SK-N-MC (cell line): Measurements from ENCODE around the gene ADAMTSL1.

ENCODE experiments used
- DNase-seq: peaks from one replicate; pipeline ENCODE4 v3.0.0-alpha.2; 2011; ENCODE audit warnings: low read depth, low spot score
- H3K27ac ChIP-seq: fragments of 200-600 bp; sonication (generic); 2 replicates; pipeline ENCODE4 v1.5.1; 2016; ENCODE audit warnings: mixed run types
- H3K36me3 ChIP-seq: fragments of 200-600 bp; sonication (generic); 2 replicates; pipeline ENCODE4 v1.6.1; 2017; ENCODE audit warnings: antibody characterized with exemption, low read length, mixed read lengths; ENCODE audit not compliant: insufficient read depth
- H3K4me3 ChIP-seq: fragments of 200-600 bp; sonication (generic); 2 replicates; pipeline ENCODE4 v1.5.1; 2016
- H3K9ac ChIP-seq: fragments of 200-600 bp; sonication (generic); 2 replicates; pipeline ENCODE4 v1.8.0; 2017; ENCODE audit warnings: mixed run types, mixed read lengths; ENCODE audit not compliant: insufficient read length
- H3K9me3 ChIP-seq: fragments of 200-600 bp; sonication (generic); 2 replicates; pipeline ENCODE4 v1.6.1; 2017; ENCODE audit warnings: low read depth, mild to moderate bottlenecking, antibody characterized with exemption, low read length, moderate library complexity, mixed read lengths
- EZH2 ChIP-seq: fragments of 200-600 bp; sonication (generic); IDR thresholded peaks from one replicate; pipeline ENCODE4 v1.6.1; 2017; ENCODE audit warnings: antibody characterized with exemption
- FOXP2 ChIP-seq: optimal IDR thresholded peaks from 2 replicates; pipeline ENCODE3; 2011; ENCODE audit warnings: mild to moderate bottlenecking, moderate library complexity; ENCODE audit not compliant: insufficient read depth; ENCODE audit errors: extremely low read length, control extremely low read depth
- POLR2AphosphoS5 ChIP-seq: IDR thresholded peaks from 2 replicates; pipeline ENCODE4 v1.6.1; 2012; ENCODE audit warnings: mild to moderate bottlenecking, low read depth, low read length, borderline replicate concordance

Gene ADAMTSL1

DNA sequence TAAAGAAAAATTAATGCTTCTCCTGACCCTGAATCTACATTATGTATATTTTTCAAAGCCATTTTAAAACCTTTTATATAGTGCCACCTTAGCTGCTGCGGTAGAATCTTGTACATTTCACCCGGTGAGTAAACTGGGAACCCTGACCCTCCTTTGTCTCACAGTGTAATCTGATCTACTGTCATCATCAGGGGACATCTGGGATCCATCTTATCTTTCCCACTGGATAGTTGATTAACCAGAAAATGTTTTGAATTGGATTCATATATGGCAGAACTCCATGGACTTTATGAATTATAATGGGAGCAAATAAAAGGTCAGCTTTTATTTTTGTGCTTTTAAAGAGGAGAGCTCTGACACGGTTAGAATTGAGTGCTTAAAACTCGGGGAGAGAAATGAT is 95.0 kb downstream of the ADAMTSL1 start:
- no peak for DNase-seq
- H3K4me3 ChIP-seq: no peak overlapping the region
- H3K9ac ChIP-seq: no peak overlapping the region

DNA sequence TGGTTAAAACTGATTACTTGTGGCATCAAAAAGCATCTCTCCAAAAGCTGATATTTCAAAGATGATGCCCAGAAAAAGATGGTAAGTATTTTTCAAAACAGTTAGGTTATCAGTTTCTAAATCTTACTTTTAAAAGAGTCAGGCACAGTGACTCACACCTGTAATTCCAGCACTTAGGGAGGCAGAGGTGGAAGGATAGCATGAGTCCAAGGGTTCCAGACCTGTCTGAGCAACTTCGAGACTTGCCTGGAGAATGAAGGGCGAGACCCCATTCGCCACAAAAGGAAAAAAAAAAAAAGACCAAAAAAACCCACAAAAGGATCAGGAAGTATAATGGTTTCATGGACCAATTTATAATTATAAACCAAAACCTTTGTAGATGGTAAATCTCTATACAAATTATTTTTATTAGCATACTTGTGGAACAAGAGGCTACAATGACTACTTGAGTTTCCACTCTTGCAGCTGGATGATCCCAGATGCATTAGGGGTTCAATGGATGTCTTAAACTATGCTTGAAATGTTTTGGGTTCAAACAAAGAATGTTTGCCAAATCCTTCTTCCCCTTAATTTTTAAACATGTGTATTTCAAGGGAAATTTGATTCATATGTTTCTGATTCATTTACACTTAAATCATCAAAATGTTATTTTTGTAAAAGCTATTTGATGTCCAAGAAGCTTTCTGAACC is 96.1 kb downstream of the ADAMTSL1 start:
- Histone ChIP-seq H3K9me3 (no peaks in the 10 kb centered on the region), H3K27ac (no peak overlapping the region), H3K4me3 (no peak overlapping the region), H3K9ac (no peak overlapping the region), H3K36me3 (no peaks in the 10 kb centered on the region)
- DNase-seq: no peak
- no peak for TF ChIP-seq EZH2
- TF ChIP-seq POLR2AphosphoS5: no peak
- no peak for TF ChIP-seq FOXP2

More for the DNA sequence above, 95.0 kb downstream of the ADAMTSL1 start:
- Histone ChIP-seq H3K27ac (no peak overlapping the region), H3K36me3 (no peaks in the 10 kb centered on the region), H3K9me3 (no peaks in the 10 kb centered on the region)
- TF ChIP-seq EZH2: no peak
- no peak for TF ChIP-seq FOXP2
- no peak for TF ChIP-seq POLR2AphosphoS5

DNA sequence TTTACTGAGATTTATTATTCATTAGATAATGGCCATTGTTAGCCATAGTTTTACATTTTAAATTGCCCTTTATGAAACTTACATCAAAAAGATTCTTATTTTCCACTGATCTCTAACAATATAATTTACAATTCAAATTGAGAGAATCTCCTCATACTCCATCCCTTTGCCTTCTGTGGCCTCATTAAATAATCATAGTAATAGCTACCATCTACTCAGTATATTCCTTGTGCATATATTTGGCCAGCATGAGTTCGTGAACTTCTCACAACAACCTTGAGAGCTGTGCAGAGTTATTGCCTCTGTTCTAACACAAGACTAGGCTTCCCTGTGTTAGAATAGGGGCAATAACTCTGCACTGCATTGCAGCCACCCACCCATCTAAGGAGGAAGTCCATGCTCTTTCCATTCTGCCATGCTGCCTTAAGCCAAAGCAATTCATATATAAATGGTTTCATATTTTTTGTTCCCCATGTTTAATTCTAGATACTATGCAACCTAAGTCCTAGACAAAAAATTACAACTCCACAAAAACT is 99.1 kb downstream of the ADAMTSL1 start:
- Histone ChIP-seq H3K9ac (no peak overlapping the region), H3K9me3 (no peaks in the 10 kb centered on the region), H3K27ac (no peak overlapping the region), H3K4me3 (no peak overlapping the region), H3K36me3 (no peaks in the 10 kb centered on the region)
- DNase-seq: no peak
- TF ChIP-seq POLR2AphosphoS5: no peak
- no peak for TF ChIP-seq FOXP2
- TF ChIP-seq EZH2: no peak

DNA sequence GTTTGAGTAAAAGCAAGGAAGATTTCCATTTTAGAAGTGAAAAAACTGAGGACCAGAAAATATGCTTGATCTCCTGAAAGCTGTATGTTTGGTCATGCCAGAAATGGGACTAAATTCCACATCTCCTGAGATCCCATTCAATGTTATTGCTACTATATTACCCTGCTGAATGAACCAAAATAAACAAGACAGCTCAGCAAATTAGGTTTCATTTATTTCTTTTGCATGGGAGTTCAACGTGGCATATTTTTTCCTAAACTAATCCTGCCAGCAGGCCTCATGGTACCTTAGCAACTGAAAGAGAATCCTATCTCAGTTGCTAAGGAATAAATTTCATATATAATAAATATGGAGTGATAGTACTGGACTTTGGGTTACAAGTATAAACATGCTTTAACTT is 101.7 kb downstream of the ADAMTSL1 start:
- DNase-seq: no peak
- Histone ChIP-seq H3K9me3 (no peaks in the 10 kb centered on the region), H3K27ac (no peak overlapping the region), H3K4me3 (no peak overlapping the region), H3K9ac (no peak overlapping the region), H3K36me3 (no peaks in the 10 kb centered on the region)
- TF ChIP-seq POLR2AphosphoS5 (no peak), FOXP2 (no peak), EZH2 (no peak)

DNA sequence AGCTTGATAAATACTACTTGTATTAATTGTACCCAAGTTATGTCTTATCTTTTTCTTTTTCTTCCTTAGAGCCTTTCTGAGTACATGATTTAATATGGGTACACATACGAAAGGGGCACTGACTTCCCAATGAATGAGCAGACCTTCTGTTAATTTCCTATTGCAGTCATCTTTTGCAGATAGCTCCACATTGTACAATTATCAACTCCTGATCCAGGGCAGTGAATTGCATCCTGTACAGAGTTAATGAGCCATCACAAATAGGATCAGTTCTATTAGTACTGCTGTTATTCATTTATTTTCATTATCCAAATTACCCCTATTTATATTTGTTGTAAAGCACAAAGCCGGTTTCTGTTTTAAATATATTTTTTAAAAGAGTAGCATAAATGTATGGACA is 105.6 kb downstream of the ADAMTSL1 start:
- Histone ChIP-seq H3K9ac (no peak overlapping the region), H3K36me3 (no peaks in the 10 kb centered on the region), H3K4me3 (no peak overlapping the region), H3K27ac (no peak overlapping the region), H3K9me3 (no peaks in the 10 kb centered on the region)
- TF ChIP-seq FOXP2 (no peak), POLR2AphosphoS5 (no peak), EZH2 (no peak)
- DNase-seq: no peak

DNA sequence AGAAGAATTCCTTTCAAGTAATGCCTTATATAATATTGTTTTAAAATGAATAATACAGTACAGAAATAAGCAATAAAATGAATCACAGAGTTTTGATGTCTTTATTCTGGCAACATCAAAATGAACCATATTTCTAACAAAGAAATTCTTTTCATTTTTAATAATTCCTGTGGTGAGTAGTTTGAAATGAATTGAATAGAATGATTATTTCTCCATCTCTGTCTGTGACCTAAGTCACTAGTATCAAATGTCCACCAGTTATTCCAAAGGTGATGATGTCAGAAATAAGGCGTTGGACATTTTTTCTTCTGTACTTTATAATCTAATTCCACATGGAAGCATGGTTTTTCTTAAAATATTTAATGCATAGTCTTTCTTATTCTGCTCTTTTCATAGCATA is 106.2 kb downstream of the ADAMTSL1 start:
- H3K4me3 ChIP-seq: no peak overlapping the region
- H3K9ac ChIP-seq: no peak overlapping the region
- H3K9me3 ChIP-seq: no peaks in the 10 kb centered on the region
- no peak for TF ChIP-seq EZH2
- no peak for TF ChIP-seq POLR2AphosphoS5
- no peak for TF ChIP-seq FOXP2
- no peaks in the 10 kb centered on the region for H3K36me3 ChIP-seq
- no peak overlapping the region for H3K27ac ChIP-seq
- no peak for DNase-seq

DNA sequence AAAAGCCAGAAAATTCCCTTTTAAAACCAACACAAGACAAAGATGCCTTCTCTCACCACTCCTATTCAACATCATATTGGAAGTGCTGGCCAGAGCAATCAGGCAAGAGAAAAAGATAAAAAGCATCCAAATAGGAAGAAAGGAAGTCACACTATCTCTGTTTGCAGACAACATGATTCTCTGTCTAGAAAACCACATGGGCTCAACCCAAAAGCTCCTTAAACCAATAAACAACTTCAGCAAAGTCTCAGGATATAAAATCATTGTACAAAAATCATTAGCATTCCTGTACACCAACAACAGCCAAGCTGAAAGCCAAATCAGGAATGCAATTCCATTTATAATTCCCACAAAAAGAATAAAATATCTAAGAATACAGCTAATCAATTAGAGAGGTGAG is 112.0 kb downstream of the ADAMTSL1 start:
- Histone ChIP-seq H3K4me3 (no peak overlapping the region), H3K9ac (no peak overlapping the region), H3K36me3 (no peaks in the 10 kb centered on the region), H3K27ac (no peak overlapping the region), H3K9me3 (no peaks in the 10 kb centered on the region)
- no peak for DNase-seq
- TF ChIP-seq EZH2: no peak
- TF ChIP-seq FOXP2: no peak
- TF ChIP-seq POLR2AphosphoS5: no peak

DNA sequence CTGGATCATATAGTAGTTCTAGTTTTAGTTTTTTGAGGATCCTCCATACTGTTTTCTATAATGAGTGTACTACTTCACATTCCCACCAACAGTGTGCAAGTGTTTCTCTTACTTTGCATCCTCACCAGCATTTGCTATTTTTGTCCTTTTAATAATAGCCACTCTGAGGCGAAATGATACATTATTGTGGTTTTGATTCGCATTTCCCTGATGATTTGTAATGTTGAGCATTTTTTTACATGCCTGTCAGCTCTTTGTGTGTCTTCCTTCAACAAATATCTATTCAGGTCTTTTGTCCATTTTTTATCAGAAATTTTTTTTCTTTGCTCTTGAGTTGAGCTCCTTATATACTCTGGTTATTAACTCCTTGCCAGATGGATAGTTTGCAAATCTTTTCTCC is 114.0 kb downstream of the ADAMTSL1 start:
- Histone ChIP-seq H3K9ac (no peak overlapping the region), H3K27ac (no peak overlapping the region), H3K36me3 (no peaks in the 10 kb centered on the region), H3K9me3 (no peaks in the 10 kb centered on the region), H3K4me3 (no peak overlapping the region)
- no peak for DNase-seq
- TF ChIP-seq POLR2AphosphoS5: no peak
- TF ChIP-seq EZH2: no peak
- no peak for TF ChIP-seq FOXP2
